ENCODE data around the gene ABLIM2. TPM values are rescaled to one million over a fixed set of nuclear protein-coding genes. Genes with fewer than 3 reads are reported as not detected.

The ABLIM2 gene
- total and polyA plus RNA-seq, 10 of the 15 experiments (the other 5 are each of a cell fraction or from before 2014, with no cell fraction given), result 0.03 to 0.15 (median 0.05) TPM; not detected in 7

- TF ChIP-seq, protein P1, sequence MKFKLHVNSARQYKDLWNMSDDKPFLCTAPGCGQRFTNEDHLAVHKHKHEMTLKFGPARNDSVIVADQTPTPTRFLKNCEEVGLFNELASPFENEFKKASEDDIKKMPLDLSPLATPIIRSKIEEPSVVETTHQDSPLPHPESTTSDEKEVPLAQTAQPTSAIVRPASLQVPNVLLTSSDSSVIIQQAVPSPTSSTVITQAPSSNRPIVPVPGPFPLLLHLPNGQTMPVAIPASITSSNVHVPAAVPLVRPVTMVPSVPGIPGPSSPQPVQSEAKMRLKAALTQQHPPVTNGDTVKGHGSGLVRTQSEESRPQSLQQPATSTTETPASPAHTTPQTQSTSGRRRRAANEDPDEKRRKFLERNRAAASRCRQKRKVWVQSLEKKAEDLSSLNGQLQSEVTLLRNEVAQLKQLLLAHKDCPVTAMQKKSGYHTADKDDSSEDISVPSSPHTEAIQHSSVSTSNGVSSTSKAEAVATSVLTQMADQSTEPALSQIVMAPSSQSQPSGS (IDR thresholded peaks at IDR 0.05; ENCODE audit: low read length), result no peak
- TF ChIP-seq IRF4 (IDR thresholded peaks at IDR 0.05; ENCODE audit: low read depth, low read length), result no peak
- TF ChIP-seq SREBF1 (IDR thresholded peaks at IDR 0.05; ENCODE audit: low read length), result no peak
- no peak for TF ChIP-seq JUNB (IDR thresholded peaks at IDR 0.05)
- TF ChIP-seq NKRF (conservative IDR thresholded peaks at IDR 0.05), result no peak
- TF ChIP-seq PML (IDR thresholded peaks at IDR 0.05; ENCODE audit: low read length), result no peak
Measured at GRCh38 chr4:8095956-8096689, 62.5 kb downstream of the ABLIM2 start (continued).

- 62% methylated on average over 2 of the region's 2 CpGs for WGBS (ENCODE audit: insufficient coverage, insufficient replicate concordance, low lambda C conversion rate, missing lambda C conversion rate)
- Histone ChIP-seq H3K4me2 (ENCODE audit: control insufficient read depth, insufficient read depth) (no peak overlapping the region), H3K36me3 (ENCODE audit: control insufficient read depth in 2 of 2, insufficient read depth in 2 of 2, low read length in 1 of 2) (no peaks in the 10 kb centered on the region), H4K20me1 (ENCODE audit: control insufficient read depth, insufficient read depth) (no peaks in the 10 kb centered on the region), H3K27ac (ENCODE audit: control insufficient read depth, insufficient read depth) (no peak overlapping the region), H3K27me3 (replicated peaks in 1 of 2; ENCODE audit: control insufficient read depth in 2 of 2, insufficient read depth in 2 of 2, low read length in 1 of 2) (no peaks in the 10 kb centered on the region), H3K79me2 (ENCODE audit: control insufficient read depth, insufficient read depth, low read length) (no peaks in the 10 kb centered on the region), H3K4me3 (no peak overlapping the region), H2AFZ (ENCODE audit: control insufficient read depth, low read depth, low read length) (no peak overlapping the region), H3K9ac (ENCODE audit: control insufficient read depth, insufficient read depth, low read length) (no peak overlapping the region), H3K9me3 (replicated peaks; ENCODE audit: control insufficient read depth, insufficient read depth, low read length) (peaks cover 4% of the 10 kb centered on the region; the same call in 1 of the 3 replicates), H3K4me1 (ENCODE audit: control insufficient read depth, insufficient read depth, low read length) (no peaks in the 10 kb centered on the region)
- ChIA-PET RAD21 (ENCODE audit: unreplicated experiment) (no interaction called here), SMC1A (ENCODE audit: uncharacterized antibody, unreplicated experiment) (no interaction called here), CTCF (no interaction called here), POLR2A (no interaction called here)
- in situ Hi-C loops (cut with MboI) (no loop called here), intact Hi-C loops (cut with micrococcal nuclease; ENCODE audit: unreplicated experiment) (no loop called here)
- ATAC-seq, result no peak
- no peak for FAIRE-seq
- DNase-seq (ENCODE audit: low read depth, low spot score), result no peak
- no TSS peak for BruUV-seq (replicated peaks)
- TF ChIP-seq CBX5 (IDR thresholded peaks at IDR 0.05; ENCODE audit: low read depth) (0 out of 2 replicates have a peak, but pooled peaks have one; percentile 43), TCF3 (IDR thresholded peaks at IDR 0.05; ENCODE audit: borderline replicate concordance, insufficient read depth, low read depth, low read length) (no peak)
Measured at GRCh38 chr4:8093587-8094274, 64.9 kb downstream of the ABLIM2 start.
